Measurements from ENCODE around the gene PDZRN4. TPM values are rescaled to one million over a fixed set of nuclear protein-coding genes. Genes with fewer than 3 reads are reported as not detected.

PDZRN4 gene
- polyA plus RNA-seq, 2 of the 4 experiments (the other 2 are of a cell fraction): 0.03 TPM

DNA sequence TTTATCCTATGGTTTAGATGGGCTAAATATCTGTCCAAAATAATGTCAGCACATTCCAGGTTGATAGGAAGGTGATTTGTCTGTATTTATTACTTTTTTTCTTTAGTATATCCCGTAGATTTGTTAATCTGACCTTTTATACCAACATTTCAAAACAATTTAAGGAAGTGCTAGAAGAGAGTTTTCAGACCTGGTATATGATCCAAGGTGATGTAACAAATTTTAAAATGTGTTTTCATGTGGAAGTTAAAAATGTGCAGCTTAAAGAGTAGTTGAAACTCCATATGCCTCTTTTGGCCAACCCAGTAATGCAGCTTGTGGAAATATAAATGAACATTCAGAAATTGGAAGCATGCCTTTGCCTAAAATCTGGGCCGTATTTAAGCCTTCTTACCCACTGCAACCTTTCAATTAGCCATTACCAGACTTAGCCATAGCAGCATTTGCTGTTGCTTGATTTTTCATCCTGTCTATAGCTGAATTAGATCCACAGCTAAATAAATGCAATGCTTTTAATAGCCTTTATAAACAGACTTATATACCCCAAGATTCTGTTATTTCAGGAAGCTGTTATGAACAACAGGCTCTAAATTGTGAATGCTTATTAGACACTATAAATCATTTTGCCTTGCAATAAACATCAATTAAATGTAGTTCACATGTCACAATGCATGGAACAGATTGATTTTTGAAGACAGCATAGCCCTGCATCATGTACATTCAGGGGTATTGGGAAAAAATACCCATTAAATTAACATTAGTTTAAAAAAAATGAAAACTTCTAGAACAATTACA is 271.2 kb downstream of the PDZRN4 start:
- TF ChIP-seq ZC3H11A (IDR thresholded peaks at IDR 0.05) (no peak), HDAC2 (IDR thresholded peaks at IDR 0.05) (no peak), USF2 (IDR thresholded peaks at IDR 0.05) (no peak), ZFP36 (IDR thresholded peaks at IDR 0.05; ENCODE audit: borderline replicate concordance, partially characterized antibody) (no peak), TFCP2L1 (CRISPR knock-in tag; IDR thresholded peaks at IDR 0.05) (no peak), PHF8 (IDR thresholded peaks at IDR 0.05; ENCODE audit: borderline replicate concordance, low read depth) (no peak), BHLHE40 (IDR thresholded peaks at IDR 0.05; ENCODE audit: low read depth, low read length) (no peak), KDM5A (IDR thresholded peaks at IDR 0.05) (no peak), TP53 (CRISPR knock-in tag; IDR thresholded peaks at IDR 0.05) (no peak), FOSB (CRISPR knock-in tag; IDR thresholded peaks at IDR 0.05) (no peak), NPAS2 (CRISPR knock-in tag; IDR thresholded peaks at IDR 0.05; ENCODE audit: borderline replicate concordance) (no peak), RAD21 (conservative IDR thresholded peaks at IDR 0.05 in 1 of 2, IDR thresholded peaks at IDR 0.05 in 1 of 2) (no peak), NFE2L2 (conservative IDR thresholded peaks at IDR 0.05; ENCODE audit: low read length) (no peak), KDM1A (IDR thresholded peaks at IDR 0.05; ENCODE audit: low read depth) (no peak), RNF2 (IDR thresholded peaks at IDR 0.05; ENCODE audit: borderline replicate concordance, low read depth) (no peak), GATA3 (IDR thresholded peaks at IDR 0.05; ENCODE audit: borderline replicate concordance) (no peak)
- TF ChIP-seq, protein P1, sequence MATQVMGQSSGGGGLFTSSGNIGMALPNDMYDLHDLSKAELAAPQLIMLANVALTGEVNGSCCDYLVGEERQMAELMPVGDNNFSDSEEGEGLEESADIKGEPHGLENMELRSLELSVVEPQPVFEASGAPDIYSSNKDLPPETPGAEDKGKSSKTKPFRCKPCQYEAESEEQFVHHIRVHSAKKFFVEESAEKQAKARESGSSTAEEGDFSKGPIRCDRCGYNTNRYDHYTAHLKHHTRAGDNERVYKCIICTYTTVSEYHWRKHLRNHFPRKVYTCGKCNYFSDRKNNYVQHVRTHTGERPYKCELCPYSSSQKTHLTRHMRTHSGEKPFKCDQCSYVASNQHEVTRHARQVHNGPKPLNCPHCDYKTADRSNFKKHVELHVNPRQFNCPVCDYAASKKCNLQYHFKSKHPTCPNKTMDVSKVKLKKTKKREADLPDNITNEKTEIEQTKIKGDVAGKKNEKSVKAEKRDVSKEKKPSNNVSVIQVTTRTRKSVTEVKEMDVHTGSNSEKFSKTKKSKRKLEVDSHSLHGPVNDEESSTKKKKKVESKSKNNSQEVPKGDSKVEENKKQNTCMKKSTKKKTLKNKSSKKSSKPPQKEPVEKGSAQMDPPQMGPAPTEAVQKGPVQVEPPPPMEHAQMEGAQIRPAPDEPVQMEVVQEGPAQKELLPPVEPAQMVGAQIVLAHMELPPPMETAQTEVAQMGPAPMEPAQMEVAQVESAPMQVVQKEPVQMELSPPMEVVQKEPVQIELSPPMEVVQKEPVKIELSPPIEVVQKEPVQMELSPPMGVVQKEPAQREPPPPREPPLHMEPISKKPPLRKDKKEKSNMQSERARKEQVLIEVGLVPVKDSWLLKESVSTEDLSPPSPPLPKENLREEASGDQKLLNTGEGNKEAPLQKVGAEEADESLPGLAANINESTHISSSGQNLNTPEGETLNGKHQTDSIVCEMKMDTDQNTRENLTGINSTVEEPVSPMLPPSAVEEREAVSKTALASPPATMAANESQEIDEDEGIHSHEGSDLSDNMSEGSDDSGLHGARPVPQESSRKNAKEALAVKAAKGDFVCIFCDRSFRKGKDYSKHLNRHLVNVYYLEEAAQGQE (IDR thresholded peaks at IDR 0.05): no peak
- TF ChIP-seq, protein P2, sequence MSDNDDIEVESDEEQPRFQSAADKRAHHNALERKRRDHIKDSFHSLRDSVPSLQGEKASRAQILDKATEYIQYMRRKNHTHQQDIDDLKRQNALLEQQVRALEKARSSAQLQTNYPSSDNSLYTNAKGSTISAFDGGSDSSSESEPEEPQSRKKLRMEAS (IDR thresholded peaks at IDR 0.05): no peak
- Histone ChIP-seq H3K4me3 (no peak overlapping the region), H3K9me3 (no peaks in the 10 kb centered on the region), H3K4me1 (no peaks in the 10 kb centered on the region), H3K4me2 (no peak overlapping the region), H3K27ac (no peak overlapping the region)
- ChIA-PET CTCF (no interaction called here), POLR2A (no interaction called here)
- ATAC-seq (no peak), FAIRE-seq (no peak), DNase-seq (ENCODE audit: low read depth in 1 of 2, low spot score in 1 of 2) (no peak)
- WGBS (ENCODE audit: missing lambda C conversion rate): 19% methylated on average over 2 of the region's 2 CpGs

- Histone ChIP-seq H3K4me2 (no peak overlapping the region), H3K4me1 (no peaks in the 10 kb centered on the region), H3K4me3 (no peak overlapping the region), H3K27ac (no peak overlapping the region), H3K9me3 (no peaks in the 10 kb centered on the region)
- POLR2A ChIA-PET: no interaction called here
- ATAC-seq (no peak), FAIRE-seq (no peak), DNase-seq (ENCODE audit: low read depth in 1 of 2, low spot score in 1 of 2) (no peak)
- 4% methylated on average over 1 of the region's 1 CpG for WGBS (ENCODE audit: missing lambda C conversion rate)
- TF ChIP-seq HOXB5 (CRISPR knock-in tag; IDR thresholded peaks at IDR 0.05) (no peak), BCL3 (IDR thresholded peaks at IDR 0.05) (no peak), HDAC2 (IDR thresholded peaks at IDR 0.05) (no peak), EHF (CRISPR knock-in tag; IDR thresholded peaks at IDR 0.05) (no peak), RNF2 (IDR thresholded peaks at IDR 0.05; ENCODE audit: borderline replicate concordance, low read depth) (no peak), ZNF302 (CRISPR knock-in tag; IDR thresholded peaks at IDR 0.05) (no peak), NR3C1 (IDR thresholded peaks at IDR 0.05) (no peak), PHF8 (IDR thresholded peaks at IDR 0.05; ENCODE audit: borderline replicate concordance, low read depth) (no peak), EHMT2 (IDR thresholded peaks at IDR 0.05; ENCODE audit: low read depth) (no peak), ESRRA (IDR thresholded peaks at IDR 0.05; ENCODE audit: borderline replicate concordance, low read length) (no peak)
- TF ChIP-seq, protein P3, sequence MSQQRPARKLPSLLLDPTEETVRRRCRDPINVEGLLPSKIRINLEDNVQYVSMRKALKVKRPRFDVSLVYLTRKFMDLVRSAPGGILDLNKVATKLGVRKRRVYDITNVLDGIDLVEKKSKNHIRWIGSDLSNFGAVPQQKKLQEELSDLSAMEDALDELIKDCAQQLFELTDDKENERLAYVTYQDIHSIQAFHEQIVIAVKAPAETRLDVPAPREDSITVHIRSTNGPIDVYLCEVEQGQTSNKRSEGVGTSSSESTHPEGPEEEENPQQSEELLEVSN (IDR thresholded peaks at IDR 0.05; ENCODE audit: borderline replicate concordance, low read depth): no peak
- CTCF ChIA-PET: no interaction called here
Observed at GRCh38 chr12:41459906-41460214, 271.7 kb downstream of the PDZRN4 start.
